GM23338 (cell line): Measurements from ENCODE around the gene DGCR6L.

ENCODE experiments used
- CREB1 ChIP-seq: fragments of 250-450 bp; sonication (Bioruptor Pico); IDR thresholded peaks from 2 replicates; pipeline ENCODE4 v1.5.0; 2020; ENCODE audit warnings: low read depth, mild to moderate bottlenecking, moderate library complexity
- CTCF ChIP-seq, 2 experiments: fragments of 200-600 bp in 1 of 2; sonication (generic) in 1 of 2; conservative IDR thresholded peaks; 2 replicates each; pipeline versions ENCODE4 v1.5.1 to v1.6.1; 2016 to 2017; ENCODE audit warnings: antibody characterized with exemption in 2 of 2, low read depth in 2 of 2, mild to moderate bottlenecking in 2 of 2, moderate library complexity in 1 of 2
- ETS1 ChIP-seq: IDR thresholded peaks from 2 replicates; pipeline ENCODE4 v1.6.1; 2016; ENCODE audit warnings: antibody characterized with exemption
- EZH2 ChIP-seq: fragments of 200-600 bp; sonication (generic); IDR thresholded peaks from one replicate; pipeline ENCODE4 v1.8.0; 2017; ENCODE audit warnings: antibody characterized with exemption, mild to moderate bottlenecking, low read depth; ENCODE audit not compliant: unreplicated experiment
- EZH2phosphoT487 ChIP-seq: fragments of 200-600 bp; sonication (generic); IDR thresholded peaks from one replicate; pipeline ENCODE4 v1.8.1; 2018; ENCODE audit warnings: antibody characterized with exemption; ENCODE audit not compliant: unreplicated experiment
- JUNB ChIP-seq: IDR thresholded peaks from one replicate; pipeline ENCODE4 v1.6.1; 2016; ENCODE audit warnings: antibody characterized with exemption; ENCODE audit not compliant: unreplicated experiment
- NANOG ChIP-seq: IDR thresholded peaks from 2 replicates; pipeline ENCODE4 v1.6.1; 2016; ENCODE audit warnings: antibody characterized with exemption, borderline replicate concordance
- POLR2AphosphoS5 ChIP-seq: IDR thresholded peaks from 2 replicates; pipeline ENCODE4 v1.6.1; 2016; ENCODE audit warnings: antibody characterized with exemption, low read depth
- REST ChIP-seq: IDR thresholded peaks from one replicate; pipeline ENCODE4 v1.6.1; 2018; ENCODE audit warnings: antibody characterized with exemption; ENCODE audit not compliant: unreplicated experiment
- STAT1 ChIP-seq: IDR thresholded peaks from one replicate; pipeline ENCODE4 v1.6.1; 2016; ENCODE audit warnings: antibody characterized with exemption; ENCODE audit not compliant: unreplicated experiment
- ZNF114 ChIP-seq: fragments of 250-450 bp; sonication (Bioruptor Pico); IDR thresholded peaks from 2 replicates; pipeline ENCODE4 v1.5.0; 2020; ENCODE audit warnings: mild to moderate bottlenecking, moderate library complexity
- ZNF331 ChIP-seq: fragments of 250-450 bp; sonication (Bioruptor Pico); IDR thresholded peaks from 2 replicates; pipeline ENCODE4 v1.5.0; 2020; ENCODE audit warnings: low read depth, mild to moderate bottlenecking, moderate library complexity
- ZNF462 ChIP-seq: fragments of 250-450 bp; sonication (Bioruptor Pico); IDR thresholded peaks from 2 replicates; pipeline ENCODE4 v1.5.0; 2020; ENCODE audit warnings: mild to moderate bottlenecking, moderate library complexity

GRCh38 chr22:20315337-20316216, 4.3 kb downstream of the DGCR6L start:
- TF ChIP-seq CTCF (conservative IDR thresholded peaks at IDR 0.05; ENCODE audit: low read depth in 2 of 2) (no peak), ZNF114 (no peak), POLR2AphosphoS5 (no peak), EZH2phosphoT487 (no peak), EZH2 (no peak), CREB1 (no peak), NANOG (no peak), REST (no peak), ETS1 (no peak), STAT1 (no peak), JUNB (no peak), ZNF462 (CRISPR knock-in tag) (no peak), ZNF331 (CRISPR knock-in tag) (no peak)
